ENCODE data around the gene PTPRG.
A peak's percentile ranks its signal among the peaks of the same experiment; 100 is the strongest.

Gene PTPRG

GRCh38 chr3:62168356-62168755 lies 607.0 kb downstream of the PTPRG start:
- DNase-seq = no peak

GRCh38 chr3:62169906-62170660 lies 608.7 kb downstream of the PTPRG start:
- DNase-seq = no peak

GRCh38 chr3:62171789-62172188 lies 610.4 kb downstream of the PTPRG start:
- DNase-seq = no peak

- DNase-seq = no peak
Observed at GRCh38 chr3:62172199-62172598, 610.8 kb downstream of the PTPRG start.

GRCh38 chr3:62173939-62174515 lies 612.7 kb downstream of the PTPRG start:
- no peak for DNase-seq

GRCh38 chr3:62175161-62175560 lies 613.8 kb downstream of the PTPRG start:
- no peak for DNase-seq

GRCh38 chr3:62178032-62178431 lies 616.7 kb downstream of the PTPRG start:
- no peak for DNase-seq

GRCh38 chr3:62178739-62179600 lies 617.6 kb downstream of the PTPRG start:
- peak; percentile 27 to 46 (median 35) for DNase-seq

- no peak for DNase-seq
Observed at GRCh38 chr3:62180514-62180913, 619.1 kb downstream of the PTPRG start.

- DNase-seq = no peak
Observed at GRCh38 chr3:62183087-62183486, 621.7 kb downstream of the PTPRG start.

GRCh38 chr3:62183969-62184368 lies 622.6 kb downstream of the PTPRG start:
- no peak for DNase-seq

- peak; percentile 36 to 70 (median 64) for DNase-seq
Observed at GRCh38 chr3:62184559-62184958, 623.2 kb downstream of the PTPRG start.

- DNase-seq = peak in 1 of 4 experiments; percentile 8
Observed at GRCh38 chr3:62187022-62187431, 625.7 kb downstream of the PTPRG start.

GRCh38 chr3:62188681-62189375 lies 627.5 kb downstream of the PTPRG start:
- peak; percentile 75 to 82 (median 82) for DNase-seq

- DNase-seq = no peak
Observed at GRCh38 chr3:62189376-62189698, 628.0 kb downstream of the PTPRG start.

GRCh38 chr3:62192891-62193290 lies 631.5 kb downstream of the PTPRG start:
- DNase-seq = no peak

- no peak for DNase-seq
Observed at GRCh38 chr3:62193586-62194345, 632.4 kb downstream of the PTPRG start.

- DNase-seq = no peak
Observed at GRCh38 chr3:62197350-62198012, 636.1 kb downstream of the PTPRG start.

GRCh38 chr3:62199126-62199525 lies 637.8 kb downstream of the PTPRG start:
- DNase-seq = no peak

- peak; percentile 22 to 59 (median 50) for DNase-seq
Observed at GRCh38 chr3:62201438-62202035, 640.2 kb downstream of the PTPRG start.

- no peak for DNase-seq
Observed at GRCh38 chr3:62203152-62203551, 641.8 kb downstream of the PTPRG start.

All from suppressor macrophage (primary cell).